Measurements from ENCODE around the gene CAPZB. TPM values are rescaled to one million over a fixed set of nuclear protein-coding genes. Genes with fewer than 3 reads are reported as not detected.

The CAPZB gene
- polyA plus RNA-seq, 1 donor from 2014 or later: 159 TPM

- H3F3A ChIP-seq (ENCODE audit: insufficient read depth, low read length, poor library complexity, severe bottlenecking): no peaks in the 10 kb centered on the region
- no peak overlapping the region for H2AFZ ChIP-seq (ENCODE audit: low read depth, low read length)
- H3K4me3 ChIP-seq (ENCODE audit: low read length): no peak overlapping the region
- no peaks in the 10 kb centered on the region for H3K27me3 ChIP-seq (ENCODE audit: insufficient read depth, low read depth, low read length)
- no peak overlapping the region for H3K9ac ChIP-seq (ENCODE audit: low read length)
- peak; percentile 83 for TF ChIP-seq SMC3 (conservative IDR thresholded peaks at IDR 0.05; ENCODE audit: poor library complexity)
- TF ChIP-seq TAF1 (IDR thresholded peaks at IDR 0.05; ENCODE audit: low read depth): no peak
- TF ChIP-seq, protein P1, sequence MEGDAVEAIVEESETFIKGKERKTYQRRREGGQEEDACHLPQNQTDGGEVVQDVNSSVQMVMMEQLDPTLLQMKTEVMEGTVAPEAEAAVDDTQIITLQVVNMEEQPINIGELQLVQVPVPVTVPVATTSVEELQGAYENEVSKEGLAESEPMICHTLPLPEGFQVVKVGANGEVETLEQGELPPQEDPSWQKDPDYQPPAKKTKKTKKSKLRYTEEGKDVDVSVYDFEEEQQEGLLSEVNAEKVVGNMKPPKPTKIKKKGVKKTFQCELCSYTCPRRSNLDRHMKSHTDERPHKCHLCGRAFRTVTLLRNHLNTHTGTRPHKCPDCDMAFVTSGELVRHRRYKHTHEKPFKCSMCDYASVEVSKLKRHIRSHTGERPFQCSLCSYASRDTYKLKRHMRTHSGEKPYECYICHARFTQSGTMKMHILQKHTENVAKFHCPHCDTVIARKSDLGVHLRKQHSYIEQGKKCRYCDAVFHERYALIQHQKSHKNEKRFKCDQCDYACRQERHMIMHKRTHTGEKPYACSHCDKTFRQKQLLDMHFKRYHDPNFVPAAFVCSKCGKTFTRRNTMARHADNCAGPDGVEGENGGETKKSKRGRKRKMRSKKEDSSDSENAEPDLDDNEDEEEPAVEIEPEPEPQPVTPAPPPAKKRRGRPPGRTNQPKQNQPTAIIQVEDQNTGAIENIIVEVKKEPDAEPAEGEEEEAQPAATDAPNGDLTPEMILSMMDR (IDR thresholded peaks at IDR 0.05; ENCODE audit: poor library complexity, severe bottlenecking): peak; percentile 75
- TF ChIP-seq RAD21 (conservative IDR thresholded peaks at IDR 0.05): peak; percentile 68
- no peaks in the 10 kb centered on the region for H4K20me1 ChIP-seq (ENCODE audit: insufficient read depth)
- H3K27ac ChIP-seq (ENCODE audit: low read length): no peak overlapping the region
- no peaks in the 10 kb centered on the region for H3K79me2 ChIP-seq (replicated peaks; ENCODE audit: insufficient read depth, low read length)
- no peaks in the 10 kb centered on the region for H3K36me3 ChIP-seq (ENCODE audit: insufficient read depth, low read length)
- no peak overlapping the region for H3K4me2 ChIP-seq (ENCODE audit: low read length)
- H3K9me3 ChIP-seq (ENCODE audit: low read length): no peaks in the 10 kb centered on the region
- H3K9me2 ChIP-seq (ENCODE audit: insufficient read depth, low read length): no peaks in the 10 kb centered on the region
Measured at GRCh38 chr1:19390901-19391595, 94.3 kb downstream of the CAPZB start.

- H3K9me3 ChIP-seq (ENCODE audit: low read length): no peaks in the 10 kb centered on the region
- no peak overlapping the region for H3K27ac ChIP-seq (ENCODE audit: low read length)
- no peaks in the 10 kb centered on the region for H3F3A ChIP-seq (ENCODE audit: insufficient read depth, low read length, poor library complexity, severe bottlenecking)
- H4K20me1 ChIP-seq (ENCODE audit: insufficient read depth): no peaks in the 10 kb centered on the region
- H3K36me3 ChIP-seq (ENCODE audit: insufficient read depth, low read length): no peaks in the 10 kb centered on the region
- H3K4me3 ChIP-seq (ENCODE audit: low read length): no peak overlapping the region
- TF ChIP-seq EZH2 (IDR thresholded peaks at IDR 0.05; ENCODE audit: borderline replicate concordance, insufficient read depth, low read length, poor library complexity, severe bottlenecking) (no peak), REST (IDR thresholded peaks at IDR 0.05; ENCODE audit: borderline replicate concordance) (no peak)
- H3K79me2 ChIP-seq (replicated peaks; ENCODE audit: insufficient read depth, low read length): no peaks in the 10 kb centered on the region
- no peak overlapping the region for H3K9ac ChIP-seq (ENCODE audit: low read length)
- no peak overlapping the region for H3K4me2 ChIP-seq (ENCODE audit: low read length)
- no peaks in the 10 kb centered on the region for H3K27me3 ChIP-seq (ENCODE audit: insufficient read depth, low read depth, low read length)
- H3K9me2 ChIP-seq (ENCODE audit: insufficient read depth, low read length): no peaks in the 10 kb centered on the region
- H2AFZ ChIP-seq (ENCODE audit: low read depth, low read length): no peak overlapping the region
Measured at GRCh38 chr1:19390166-19390850, 95.0 kb downstream of the CAPZB start.

GRCh38 chr1:19388980-19389379 is 96.4 kb downstream of the CAPZB start:
- Histone ChIP-seq H2AFZ (ENCODE audit: low read depth, low read length) (no peak overlapping the region), H3K79me2 (replicated peaks; ENCODE audit: insufficient read depth, low read length) (no peaks in the 10 kb centered on the region), H3F3A (ENCODE audit: insufficient read depth, low read length, poor library complexity, severe bottlenecking) (no peaks in the 10 kb centered on the region), H3K9ac (ENCODE audit: low read length) (no peak overlapping the region), H4K20me1 (ENCODE audit: insufficient read depth) (no peaks in the 10 kb centered on the region), H3K4me2 (ENCODE audit: low read length) (no peak overlapping the region), H3K9me3 (ENCODE audit: low read length) (no peaks in the 10 kb centered on the region), H3K9me2 (ENCODE audit: insufficient read depth, low read length) (no peaks in the 10 kb centered on the region), H3K27ac (ENCODE audit: low read length) (no peak overlapping the region), H3K36me3 (ENCODE audit: insufficient read depth, low read length) (no peaks in the 10 kb centered on the region), H3K27me3 (ENCODE audit: insufficient read depth, low read depth, low read length) (no peaks in the 10 kb centered on the region), H3K4me3 (ENCODE audit: low read length) (no peak overlapping the region)
- TF ChIP-seq RAD21 (conservative IDR thresholded peaks at IDR 0.05): no peak
